Measurements from ENCODE around the gene EEF1E1.
A peak's percentile ranks its signal among the peaks of the same experiment; 100 is the strongest.
"Not testable (repeated sequence)": the region's sequence is repeated elsewhere in the genome, so short reads cannot be mapped to it uniquely, and the experiment has no call there.

The EEF1E1 gene

DNA sequence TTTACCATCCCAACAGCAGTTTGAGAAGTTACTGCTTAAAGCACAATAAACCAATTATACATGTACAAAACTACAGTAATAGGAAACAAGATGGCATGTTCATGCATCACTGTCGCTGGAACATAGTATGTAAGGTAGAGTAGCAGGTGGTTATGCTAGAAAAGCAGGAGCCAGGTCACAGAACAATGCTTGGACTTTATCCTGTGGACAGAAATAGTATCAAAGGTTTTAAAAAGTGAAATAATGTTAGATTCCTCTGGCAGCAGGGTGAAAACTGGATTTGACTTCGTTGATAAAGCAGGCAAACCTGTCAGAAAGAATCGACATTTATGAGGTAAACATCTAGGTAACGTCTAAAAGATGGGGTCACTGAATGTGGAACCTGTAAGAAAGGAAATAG is 40.6 kb downstream of the EEF1E1 start:
- DNase-seq: no peak

DNA sequence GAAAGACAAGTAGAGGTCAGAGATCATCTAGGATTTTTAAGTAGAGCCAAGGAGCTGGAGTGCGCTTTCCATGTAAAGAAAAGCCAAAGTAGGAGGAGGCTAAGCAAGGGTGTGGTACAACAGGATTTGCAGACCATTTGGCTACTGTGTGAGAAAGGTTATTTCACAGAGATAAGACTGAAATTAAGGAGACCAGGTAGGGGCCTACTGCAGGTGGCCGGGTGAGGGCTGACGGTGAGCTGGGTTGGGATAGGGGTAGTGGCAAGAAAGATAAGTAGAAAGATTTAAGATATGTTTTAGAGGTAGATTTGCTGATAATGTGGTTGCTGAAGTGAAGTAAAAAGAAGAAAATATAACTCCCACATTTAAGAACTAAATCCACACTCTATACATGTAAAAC is 42.0 kb downstream of the EEF1E1 start:
- no peak for DNase-seq

DNA sequence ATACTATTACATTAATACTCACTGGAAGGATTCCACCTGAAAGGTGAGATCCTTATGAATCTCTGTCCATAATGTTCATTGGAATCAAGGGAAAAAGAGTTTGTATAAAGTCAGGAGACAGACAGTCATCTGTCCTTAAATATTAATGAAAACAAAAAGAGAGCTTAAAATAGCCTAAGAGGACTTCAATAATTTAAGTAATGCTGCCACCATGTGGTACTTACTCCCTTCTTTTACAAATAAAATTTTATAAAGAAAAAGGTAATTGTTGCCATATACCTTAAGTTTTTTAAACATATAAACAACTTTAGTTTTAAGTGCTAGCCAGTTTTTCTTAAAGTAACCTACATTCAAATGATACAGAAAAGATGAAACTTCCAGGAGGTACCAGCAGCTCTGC is 43.2 kb downstream of the EEF1E1 start:
- DNase-seq: no peak

DNA sequence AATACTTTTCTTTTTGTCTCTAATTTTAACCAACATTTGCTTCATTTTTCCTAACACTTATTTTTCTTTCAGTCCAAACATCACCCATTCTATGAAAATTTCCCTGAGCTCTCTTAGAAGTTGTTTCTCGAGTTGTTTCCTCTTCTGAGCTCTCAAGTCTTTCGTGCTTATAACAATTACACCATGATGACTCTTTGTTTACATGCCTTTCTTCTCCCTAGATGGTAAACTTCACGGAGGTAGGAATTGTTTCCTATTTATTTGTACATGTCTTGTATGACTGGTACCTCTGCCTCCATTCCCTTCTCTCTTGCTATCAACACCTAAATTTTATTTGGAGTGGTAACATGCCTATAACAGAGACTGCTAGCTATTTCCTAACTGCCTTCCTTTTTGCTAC is 44.6 kb downstream of the EEF1E1 start:
- no peak for DNase-seq

- DNase-seq: no peak
Measured at GRCh38 chr6:8057263-8057662, 45.1 kb downstream of the EEF1E1 start.

- no peak for DNase-seq
Measured at GRCh38 chr6:8054276-8054675, 48.1 kb downstream of the EEF1E1 start.

DNA sequence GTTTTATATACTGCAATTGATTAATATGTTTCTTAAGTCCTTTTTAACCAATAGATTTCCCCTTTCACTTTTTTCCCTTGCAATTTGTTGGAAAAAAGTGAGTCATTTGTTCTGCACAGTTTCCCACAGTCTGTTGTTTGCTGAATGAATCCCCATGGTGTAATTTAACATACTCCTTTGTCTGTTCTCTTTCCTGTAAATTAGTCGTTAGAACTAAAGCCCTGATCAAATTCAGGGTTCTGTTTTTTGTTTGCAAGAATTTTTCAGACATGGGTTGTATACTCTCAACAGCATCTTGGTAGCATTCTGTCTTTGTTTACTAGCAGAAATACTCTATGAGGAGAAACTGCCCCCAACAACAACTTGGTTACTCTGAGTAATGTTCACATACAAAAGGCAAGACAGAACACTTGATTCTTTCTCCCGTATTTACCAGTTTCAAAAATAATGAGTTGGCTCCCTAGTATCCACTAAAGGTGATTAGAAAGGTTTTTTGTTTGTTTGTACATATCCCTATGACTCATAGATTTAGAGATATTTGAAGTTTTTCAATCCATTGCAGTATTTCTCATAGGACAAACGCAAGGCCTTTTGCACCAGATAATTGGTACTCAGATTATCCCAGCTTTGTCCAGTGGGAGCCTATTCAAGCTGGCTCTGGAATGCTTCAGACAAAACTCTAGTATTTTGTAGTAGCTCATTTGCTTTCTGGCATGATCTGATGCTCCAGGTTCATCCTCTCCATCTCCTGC is 54.6 kb downstream of the EEF1E1 start:
- DNase-seq: peak; percentile 33

DNA sequence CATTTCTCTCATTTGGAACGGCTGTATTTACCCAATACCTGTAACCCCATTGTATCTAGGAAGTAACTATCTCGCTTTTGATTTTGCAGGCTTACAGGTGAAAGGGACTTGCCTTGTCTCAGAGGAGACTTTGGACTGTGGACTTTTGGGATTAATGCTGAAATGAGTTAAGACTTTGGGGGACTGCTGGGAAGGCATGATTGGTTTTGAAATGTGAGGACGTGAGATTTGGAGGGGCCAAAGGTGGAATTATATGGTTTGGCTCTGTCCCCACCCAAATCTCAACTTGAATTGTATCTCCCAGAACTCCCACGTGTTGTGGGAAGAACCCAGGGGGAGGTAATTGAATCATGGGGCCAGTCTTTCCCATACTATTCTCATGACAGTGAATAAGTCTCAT is 56.6 kb downstream of the EEF1E1 start:
- not testable (repeated sequence) for DNase-seq

DNA sequence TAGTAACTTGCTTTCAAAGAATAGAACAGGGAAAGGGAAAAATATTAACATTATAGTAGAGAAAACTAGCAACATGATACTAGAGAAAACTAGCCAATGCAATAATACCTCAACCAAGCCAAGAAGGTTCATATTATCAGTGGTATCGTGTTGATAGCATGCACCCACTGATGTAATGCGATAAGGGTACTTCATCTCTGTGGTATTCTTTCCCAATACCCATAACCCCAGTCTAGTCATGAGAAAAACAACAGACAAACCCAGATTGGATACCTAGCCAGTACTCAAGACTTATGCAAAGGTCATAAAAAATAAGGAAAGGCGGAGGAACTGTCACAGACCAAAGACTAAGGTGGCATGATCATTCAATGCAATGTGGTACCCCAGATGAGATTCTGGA is 59.1 kb downstream of the EEF1E1 start:
- no peak for DNase-seq

DNA sequence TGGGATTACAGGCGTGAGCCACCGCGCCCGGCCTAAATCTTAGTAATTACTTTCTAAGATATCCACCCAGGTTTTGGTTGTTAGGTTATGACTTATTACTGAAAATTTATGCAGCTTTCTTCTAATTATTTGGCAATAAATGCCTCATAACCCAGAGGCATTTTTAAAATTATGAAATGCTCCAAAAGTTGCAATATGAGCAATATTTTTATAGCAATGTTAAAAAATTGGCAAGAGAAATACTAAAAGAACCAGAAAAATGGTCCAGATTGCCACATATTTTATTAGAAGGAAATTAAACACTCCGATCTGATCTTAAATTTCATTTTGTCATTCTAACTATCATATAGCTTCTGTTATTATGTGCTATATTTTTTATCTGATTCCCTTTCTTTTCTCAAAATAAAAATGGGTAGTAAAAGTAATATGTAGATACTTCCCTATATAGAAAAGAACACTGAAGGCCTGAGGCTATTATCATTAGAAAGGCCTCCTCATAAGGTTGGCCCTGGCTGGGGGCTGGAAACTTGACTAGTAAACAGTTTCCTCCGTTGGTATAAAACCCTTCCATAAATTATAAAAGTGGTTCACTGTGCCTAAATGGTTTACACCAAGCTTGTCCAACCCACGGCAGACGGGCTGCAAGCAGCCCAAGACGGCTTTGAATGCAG is 60.3 kb downstream of the EEF1E1 start:
- no peak for DNase-seq

DNA sequence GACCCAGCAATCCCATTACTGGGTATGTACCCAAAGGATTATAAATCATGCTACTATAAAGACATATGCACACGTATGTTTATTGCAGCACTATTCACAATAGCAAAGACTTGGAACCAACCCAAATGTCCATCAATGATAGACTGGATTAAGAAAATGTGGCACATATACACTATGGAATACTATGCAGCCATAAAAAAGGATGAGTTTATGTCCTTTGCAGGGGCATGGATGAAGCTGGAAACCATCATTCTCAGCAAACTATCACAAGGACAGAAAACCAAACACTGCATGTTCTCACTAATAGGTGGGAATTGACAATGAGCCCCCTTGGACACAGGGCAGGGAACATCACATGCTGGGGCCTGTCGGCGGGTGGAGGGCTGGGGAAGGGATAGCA is 68.2 kb downstream of the EEF1E1 start:
- not testable (repeated sequence) for DNase-seq

DNA sequence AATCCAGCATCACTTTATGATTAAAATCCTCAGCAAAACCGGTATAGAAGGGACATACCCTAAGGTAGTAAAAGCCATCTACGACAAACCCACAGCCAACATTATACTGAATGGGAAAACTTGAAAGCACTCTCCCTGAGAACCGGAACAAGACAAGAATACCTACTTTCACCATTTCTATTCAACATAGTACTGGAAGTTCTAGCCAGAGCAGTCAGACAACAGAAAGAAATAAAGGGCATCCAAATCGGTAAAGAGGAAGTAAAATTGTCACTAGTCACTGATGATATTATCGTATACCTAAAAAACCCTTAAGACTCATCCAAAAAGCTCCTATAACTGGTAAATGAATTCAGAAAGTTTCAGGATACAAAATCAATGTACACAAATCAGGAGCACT is 71.4 kb downstream of the EEF1E1 start:
- DNase-seq: no peak
